Esophagus muscularis mucosa (tissue), 4 donors: ENCODE results near the gene PCDHA9.

Experiments
- EP300 ChIP-seq: sonication (generic); formaldehyde crosslinking; IDR thresholded peaks from one replicate; pipeline ENCODE4 v1.6.1; 2017; ENCODE audit warnings: antibody characterized with exemption
- POLR2AphosphoS5 ChIP-seq, 2 donors: sonication (generic); formaldehyde crosslinking; IDR thresholded peaks; one replicate each; pipeline ENCODE4 v1.6.1; 2017; ENCODE audit warnings: antibody characterized with exemption in 2 of 2
- TF ChIP-seq, protein P1 (sequence below), 3 experiments: fragments of 200-600 bp in 2 of 3; fragments of 450-650 bp in 1 of 3; sonication (generic) in 2 of 3; IDR thresholded peaks; one replicate each; pipeline ENCODE4 v1.5.1; 2017 to 2019; ENCODE audit warnings: antibody characterized with exemption in 3 of 3, mild to moderate bottlenecking in 2 of 3, moderate library complexity in 1 of 3

DNA sequence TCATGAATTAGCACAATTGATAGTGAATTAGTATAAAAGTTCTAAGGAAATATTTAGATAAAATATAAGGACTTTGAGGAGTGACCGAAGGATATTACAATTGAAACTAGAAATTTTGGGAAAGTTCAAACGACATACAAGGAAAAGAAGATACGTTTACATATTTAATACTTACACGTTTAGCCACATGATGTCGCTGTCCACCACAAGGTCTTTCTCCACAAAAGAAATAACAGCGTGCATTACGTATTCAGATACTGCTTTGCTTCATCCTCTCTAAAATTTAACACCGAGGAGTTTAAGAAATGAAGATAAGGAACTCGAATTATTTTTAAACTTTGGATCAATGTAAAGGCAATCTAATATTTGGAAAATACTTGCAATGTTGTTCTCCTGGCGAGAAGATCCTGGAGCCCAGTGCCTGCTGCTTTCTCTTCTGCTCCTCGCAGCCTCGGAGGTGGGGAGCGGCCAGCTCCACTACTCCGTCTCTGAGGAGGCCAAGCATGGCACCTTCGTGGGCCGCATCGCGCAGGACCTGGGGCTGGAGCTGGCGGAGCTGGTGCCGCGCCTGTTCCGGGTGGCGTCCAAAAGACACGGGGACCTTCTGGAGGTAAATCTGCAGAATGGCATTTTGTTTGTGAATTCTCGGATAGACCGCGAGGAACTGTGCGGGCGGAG, 47.2 kb upstream of the PCDHA9 start, which contains the start of gene PCDHA3:
- TF ChIP-seq, protein P1, sequence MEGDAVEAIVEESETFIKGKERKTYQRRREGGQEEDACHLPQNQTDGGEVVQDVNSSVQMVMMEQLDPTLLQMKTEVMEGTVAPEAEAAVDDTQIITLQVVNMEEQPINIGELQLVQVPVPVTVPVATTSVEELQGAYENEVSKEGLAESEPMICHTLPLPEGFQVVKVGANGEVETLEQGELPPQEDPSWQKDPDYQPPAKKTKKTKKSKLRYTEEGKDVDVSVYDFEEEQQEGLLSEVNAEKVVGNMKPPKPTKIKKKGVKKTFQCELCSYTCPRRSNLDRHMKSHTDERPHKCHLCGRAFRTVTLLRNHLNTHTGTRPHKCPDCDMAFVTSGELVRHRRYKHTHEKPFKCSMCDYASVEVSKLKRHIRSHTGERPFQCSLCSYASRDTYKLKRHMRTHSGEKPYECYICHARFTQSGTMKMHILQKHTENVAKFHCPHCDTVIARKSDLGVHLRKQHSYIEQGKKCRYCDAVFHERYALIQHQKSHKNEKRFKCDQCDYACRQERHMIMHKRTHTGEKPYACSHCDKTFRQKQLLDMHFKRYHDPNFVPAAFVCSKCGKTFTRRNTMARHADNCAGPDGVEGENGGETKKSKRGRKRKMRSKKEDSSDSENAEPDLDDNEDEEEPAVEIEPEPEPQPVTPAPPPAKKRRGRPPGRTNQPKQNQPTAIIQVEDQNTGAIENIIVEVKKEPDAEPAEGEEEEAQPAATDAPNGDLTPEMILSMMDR (IDR thresholded peaks at IDR 0.05), result peak; percentile 20 to 30 (median 27)
- no peak for TF ChIP-seq POLR2AphosphoS5 (IDR thresholded peaks at IDR 0.05)
- no peak for TF ChIP-seq EP300
